Measurements from ENCODE around the gene MYLK2. TPM values are rescaled to one million over a fixed set of nuclear protein-coding genes. Genes with fewer than 3 reads are reported as not detected.

MYLK2 gene
- total RNA-seq, 4 donors from 2014 or later, result not detected

GRCh38 chr20:31848088-31848999, 29.2 kb downstream of the MYLK2 start:
- peaks cover 4% of the 10 kb centered on the region for H3K4me1 ChIP-seq
- peaks cover 34% of the 10 kb centered on the region for H3K27me3 ChIP-seq
- no peaks in the 10 kb centered on the region for H3K9me3 ChIP-seq
- TF ChIP-seq, protein P1, sequence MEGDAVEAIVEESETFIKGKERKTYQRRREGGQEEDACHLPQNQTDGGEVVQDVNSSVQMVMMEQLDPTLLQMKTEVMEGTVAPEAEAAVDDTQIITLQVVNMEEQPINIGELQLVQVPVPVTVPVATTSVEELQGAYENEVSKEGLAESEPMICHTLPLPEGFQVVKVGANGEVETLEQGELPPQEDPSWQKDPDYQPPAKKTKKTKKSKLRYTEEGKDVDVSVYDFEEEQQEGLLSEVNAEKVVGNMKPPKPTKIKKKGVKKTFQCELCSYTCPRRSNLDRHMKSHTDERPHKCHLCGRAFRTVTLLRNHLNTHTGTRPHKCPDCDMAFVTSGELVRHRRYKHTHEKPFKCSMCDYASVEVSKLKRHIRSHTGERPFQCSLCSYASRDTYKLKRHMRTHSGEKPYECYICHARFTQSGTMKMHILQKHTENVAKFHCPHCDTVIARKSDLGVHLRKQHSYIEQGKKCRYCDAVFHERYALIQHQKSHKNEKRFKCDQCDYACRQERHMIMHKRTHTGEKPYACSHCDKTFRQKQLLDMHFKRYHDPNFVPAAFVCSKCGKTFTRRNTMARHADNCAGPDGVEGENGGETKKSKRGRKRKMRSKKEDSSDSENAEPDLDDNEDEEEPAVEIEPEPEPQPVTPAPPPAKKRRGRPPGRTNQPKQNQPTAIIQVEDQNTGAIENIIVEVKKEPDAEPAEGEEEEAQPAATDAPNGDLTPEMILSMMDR (IDR thresholded peaks at IDR 0.05), result no peak
- TF ChIP-seq POLR2AphosphoS5 (IDR thresholded peaks at IDR 0.05) (no peak), POLR2A (IDR thresholded peaks at IDR 0.05) (no peak), EP300 (IDR thresholded peaks at IDR 0.05) (no peak)
- no peaks in the 10 kb centered on the region for H3K36me3 ChIP-seq
- no peak for DNase-seq (ENCODE audit: low spot score in 2 of 2)
- H3K27ac ChIP-seq, result no peak overlapping the region
- no peak overlapping the region for H3K4me3 ChIP-seq
- WGBS, result 79% methylated on average over 28 of the region's 32 CpGs

GRCh38 chr20:31849306-31849930, 30.3 kb downstream of the MYLK2 start:
- Histone ChIP-seq H3K4me1 (peaks cover 4% of the 10 kb centered on the region), H3K27me3 (peaks cover 34% of the 10 kb centered on the region), H3K36me3 (no peaks in the 10 kb centered on the region), H3K4me3 (no peak overlapping the region), H3K9me3 (no peaks in the 10 kb centered on the region), H3K27ac (no peak overlapping the region)
- TF ChIP-seq, protein P1 (IDR thresholded peaks at IDR 0.05), result no peak
- TF ChIP-seq EP300 (IDR thresholded peaks at IDR 0.05) (no peak), POLR2AphosphoS5 (IDR thresholded peaks at IDR 0.05) (no peak), POLR2A (IDR thresholded peaks at IDR 0.05) (no peak)
- no peak for DNase-seq (ENCODE audit: low spot score in 2 of 2)
- 14% methylated on average over 38 of the region's 45 CpGs for WGBS

GRCh38 chr20:31851240-31851955, 32.2 kb downstream of the MYLK2 start:
- TF ChIP-seq POLR2A (IDR thresholded peaks at IDR 0.05) (no peak), EP300 (IDR thresholded peaks at IDR 0.05) (no peak), POLR2AphosphoS5 (IDR thresholded peaks at IDR 0.05) (no peak)
- TF ChIP-seq, protein P1 (IDR thresholded peaks at IDR 0.05), result no peak
- H3K4me1 ChIP-seq, result peaks cover 4% of the 10 kb centered on the region
- H3K27me3 ChIP-seq, result peaks cover 34% of the 10 kb centered on the region
- H3K36me3 ChIP-seq, result no peaks in the 10 kb centered on the region
- 73% methylated on average over 11 of the region's 11 CpGs for WGBS
- H3K4me3 ChIP-seq, result no peak overlapping the region
- DNase-seq (ENCODE audit: low spot score in 2 of 2), result no peak
- H3K27ac ChIP-seq, result no peak overlapping the region
- H3K9me3 ChIP-seq, result no peaks in the 10 kb centered on the region

GRCh38 chr20:31853481-31853880, 34.3 kb downstream of the MYLK2 start:
- H3K27me3 ChIP-seq, result peaks cover 42% of the 10 kb centered on the region
- no peak overlapping the region for H3K4me3 ChIP-seq
- no peak overlapping the region for H3K27ac ChIP-seq
- no peak for TF ChIP-seq POLR2A (IDR thresholded peaks at IDR 0.05)
- TF ChIP-seq, protein P1 (IDR thresholded peaks at IDR 0.05), result no peak
- TF ChIP-seq EP300 (IDR thresholded peaks at IDR 0.05), result no peak
- TF ChIP-seq POLR2AphosphoS5 (IDR thresholded peaks at IDR 0.05), result no peak
- peaks cover 4% of the 10 kb centered on the region for H3K4me1 ChIP-seq
- no peaks in the 10 kb centered on the region for H3K36me3 ChIP-seq
- 78% methylated on average over 7 of the region's 7 CpGs for WGBS
- no peak for DNase-seq (ENCODE audit: low spot score in 2 of 2)
- no peaks in the 10 kb centered on the region for H3K9me3 ChIP-seq
